Neural progenitor cell (in vitro differentiated cells): ENCODE results near the gene LDB3. TPM values are rescaled to one million over a fixed set of nuclear protein-coding genes. Genes with fewer than 3 reads are reported as not detected.

ENCODE experiments used
- DNase-seq: peaks from one replicate; pipeline ENCODE4 v3.0.0-alpha.2; 2016; ENCODE audit warnings: low spot score
- H2AFZ ChIP-seq: fragments of 200-600 bp; sonication (generic); replicated peaks from 2 replicates; pipeline ENCODE4 v1.6.1; 2016; ENCODE audit warnings: antibody characterized with exemption
- H3F3A ChIP-seq: fragments of 200-600 bp; sonication (generic); 2 replicates; pipeline ENCODE4 v1.6.1; 2016; ENCODE audit warnings: antibody characterized with exemption, low read depth
- H3K27ac ChIP-seq: fragments of 200-600 bp; sonication (generic); 2 replicates; pipeline ENCODE4 v1.5.1; 2016; ENCODE audit warnings: mild to moderate bottlenecking
- H3K27me3 ChIP-seq: fragments of 200-600 bp; sonication (generic); 2 replicates; pipeline ENCODE4 v1.6.1; 2016; ENCODE audit warnings: mild to moderate bottlenecking, moderate library complexity
- H3K36me3 ChIP-seq: fragments of 200-600 bp; sonication (generic); 2 replicates; pipeline ENCODE4 v1.5.1; 2016
- H3K4me1 ChIP-seq: fragments of 200-600 bp; sonication (generic); 2 replicates; pipeline ENCODE4 v1.6.1; 2016; ENCODE audit warnings: mixed run types
- H3K4me2 ChIP-seq: fragments of 200-600 bp; sonication (generic); 2 replicates; pipeline ENCODE4 v1.6.1; 2016
- H3K4me3 ChIP-seq: fragments of 200-600 bp; sonication (generic); 2 replicates; pipeline ENCODE4 v1.5.1; 2016
- H3K79me2 ChIP-seq: fragments of 200-600 bp; sonication (generic); 2 replicates; pipeline ENCODE4 v1.6.1; 2016; ENCODE audit warnings: low read depth
- H3K9ac ChIP-seq: fragments of 200-600 bp; sonication (generic); 2 replicates; pipeline ENCODE4 v1.6.1; 2016
- H3K9me3 ChIP-seq: fragments of 200-600 bp; sonication (generic); 2 replicates; pipeline ENCODE4 v1.5.1; 2016; ENCODE audit warnings: low read depth
- H4K20me1 ChIP-seq: fragments of 200-600 bp; sonication (generic); 2 replicates; pipeline ENCODE4 v1.6.1; 2016; ENCODE audit warnings: low read depth
- H3K27ac Mint-ChIP-seq: 3 replicates; pipeline ENCODE4 v1.8.0; 2021; ENCODE audit warnings: mixed read lengths
- H3K27me3 Mint-ChIP-seq: 2 replicates; pipeline ENCODE4 v1.8.0; 2022; ENCODE audit warnings: low read depth, mild to moderate bottlenecking, inconsistent platforms, moderate library complexity, mixed read lengths; ENCODE audit not compliant: insufficient read depth
- H3K36me3 Mint-ChIP-seq: 3 replicates; pipeline ENCODE4 v1.8.0; 2021; ENCODE audit warnings: mixed read lengths
- H3K4me1 Mint-ChIP-seq: 3 replicates; pipeline ENCODE4 v1.8.0; 2021; ENCODE audit warnings: mixed read lengths
- H3K4me3 Mint-ChIP-seq: 3 replicates; pipeline ENCODE4 v1.8.0; 2021; ENCODE audit warnings: mild to moderate bottlenecking, moderate library complexity, mixed read lengths
- H3K9me3 Mint-ChIP-seq: 3 replicates; pipeline ENCODE4 v1.8.0; 2020; ENCODE audit warnings: mixed read lengths
- EZH2 ChIP-seq: fragments of 200-600 bp; sonication (generic); IDR thresholded peaks from 2 replicates; pipeline ENCODE4 v1.6.1; 2017; ENCODE audit warnings: antibody characterized with exemption, mild to moderate bottlenecking, moderate library complexity
- EZH2phosphoT487 ChIP-seq: fragments of 200-600 bp; sonication (generic); IDR thresholded peaks from 2 replicates; pipeline ENCODE4 v1.6.1; 2017; ENCODE audit warnings: antibody characterized with exemption
- total RNA-seq: library from RNA; depleted of rRNA; stranded (reverse); fragments of >200 nt; gene quantifications from 2 replicates; pipeline ENCODE4 v1.2.3, GENCODE V29; 2015; ENCODE audit warnings: low replicate concordance
- TF ChIP-seq, protein P1 (sequence below): fragments of 200-600 bp; sonication (generic); IDR thresholded peaks from 2 replicates; pipeline ENCODE4 v1.5.1; 2017; ENCODE audit warnings: antibody characterized with exemption, mild to moderate bottlenecking

LDB3 gene
- total RNA-seq, 1 donor from 2014 or later, result not detected

DNA sequence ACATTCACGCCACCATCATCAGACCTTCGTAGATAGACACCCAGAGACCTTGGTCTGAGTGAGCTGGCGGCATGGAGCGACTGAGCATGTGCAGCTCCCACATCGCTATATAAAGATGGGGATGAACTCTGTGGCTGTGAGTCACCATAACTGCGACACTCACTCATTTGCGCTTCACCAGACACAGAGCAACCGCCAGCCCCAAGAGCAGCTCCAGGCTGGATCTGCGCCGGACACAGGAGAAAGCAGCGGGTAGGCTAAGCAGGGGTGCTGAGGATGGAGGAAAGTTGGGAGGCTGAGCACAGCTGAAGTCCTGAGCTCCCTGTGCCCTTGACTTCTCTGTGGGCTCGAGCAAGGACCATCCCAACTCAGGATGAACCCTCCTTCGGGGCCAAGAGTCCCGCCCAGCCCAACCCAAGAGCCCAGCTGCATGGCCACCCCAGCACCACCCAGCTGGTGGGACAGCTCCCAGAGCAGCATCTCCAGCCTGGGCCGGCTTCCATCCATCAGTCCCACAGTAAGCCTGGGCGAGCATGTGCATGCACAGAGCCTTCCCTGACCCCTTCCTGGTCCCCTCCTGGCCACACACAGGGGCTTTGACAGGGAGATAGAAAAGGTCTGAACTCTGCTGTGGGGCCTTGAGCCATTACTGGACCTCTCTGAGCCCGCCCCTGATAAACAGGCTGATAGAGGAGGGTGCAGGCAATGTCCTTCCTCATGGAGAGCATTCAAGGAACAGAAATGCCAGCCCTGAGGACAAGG is 13.7 kb upstream of the LDB3 start, which contains the start of gene OPN4:
Gene OPN4 (plus strand): TSS at position 137 of the 762 bp plus-strand sequence. CDS start 237 bp downstream, at position 374.
- no peak within 1 kb of the TSS for H3K27ac ChIP-seq
- TF ChIP-seq, protein P1, sequence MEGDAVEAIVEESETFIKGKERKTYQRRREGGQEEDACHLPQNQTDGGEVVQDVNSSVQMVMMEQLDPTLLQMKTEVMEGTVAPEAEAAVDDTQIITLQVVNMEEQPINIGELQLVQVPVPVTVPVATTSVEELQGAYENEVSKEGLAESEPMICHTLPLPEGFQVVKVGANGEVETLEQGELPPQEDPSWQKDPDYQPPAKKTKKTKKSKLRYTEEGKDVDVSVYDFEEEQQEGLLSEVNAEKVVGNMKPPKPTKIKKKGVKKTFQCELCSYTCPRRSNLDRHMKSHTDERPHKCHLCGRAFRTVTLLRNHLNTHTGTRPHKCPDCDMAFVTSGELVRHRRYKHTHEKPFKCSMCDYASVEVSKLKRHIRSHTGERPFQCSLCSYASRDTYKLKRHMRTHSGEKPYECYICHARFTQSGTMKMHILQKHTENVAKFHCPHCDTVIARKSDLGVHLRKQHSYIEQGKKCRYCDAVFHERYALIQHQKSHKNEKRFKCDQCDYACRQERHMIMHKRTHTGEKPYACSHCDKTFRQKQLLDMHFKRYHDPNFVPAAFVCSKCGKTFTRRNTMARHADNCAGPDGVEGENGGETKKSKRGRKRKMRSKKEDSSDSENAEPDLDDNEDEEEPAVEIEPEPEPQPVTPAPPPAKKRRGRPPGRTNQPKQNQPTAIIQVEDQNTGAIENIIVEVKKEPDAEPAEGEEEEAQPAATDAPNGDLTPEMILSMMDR, result no peak
- no peak for TF ChIP-seq EZH2
- no peak for TF ChIP-seq EZH2phosphoT487
- H3K36me3 Mint-ChIP-seq, result no peaks in the 10 kb centered on the region
- H3F3A ChIP-seq, result no peaks in the 10 kb centered on the region
- DNase-seq, result no peak
- peaks cover 6% of the 10 kb centered on the region for H3K4me1 Mint-ChIP-seq
- H3K79me2 ChIP-seq, result no peaks in the 10 kb centered on the region
- H3K9ac ChIP-seq, result no peak within 1 kb of the TSS
- no peaks in the 10 kb centered on the region for H4K20me1 ChIP-seq
- no peaks in the 10 kb centered on the region for H3K9me3 ChIP-seq
- peaks cover 10% of the 10 kb centered on the region for H3K4me1 ChIP-seq
- H3K27ac Mint-ChIP-seq, result no peak within 1 kb of the TSS
- no peak within 1 kb of the TSS for H3K4me3 Mint-ChIP-seq
- H2AFZ ChIP-seq, result no peak within 1 kb of the TSS
- H3K27me3 ChIP-seq, result no peaks in the 10 kb centered on the region
- H3K4me3 ChIP-seq, result no peak within 1 kb of the TSS
- peaks cover 11% of the 10 kb centered on the region for H3K27me3 Mint-ChIP-seq
- no peak within 1 kb of the TSS for H3K4me2 ChIP-seq
- no peaks in the 10 kb centered on the region for H3K36me3 ChIP-seq
- H3K9me3 Mint-ChIP-seq, result peaks cover 4% of the 10 kb centered on the region

DNA sequence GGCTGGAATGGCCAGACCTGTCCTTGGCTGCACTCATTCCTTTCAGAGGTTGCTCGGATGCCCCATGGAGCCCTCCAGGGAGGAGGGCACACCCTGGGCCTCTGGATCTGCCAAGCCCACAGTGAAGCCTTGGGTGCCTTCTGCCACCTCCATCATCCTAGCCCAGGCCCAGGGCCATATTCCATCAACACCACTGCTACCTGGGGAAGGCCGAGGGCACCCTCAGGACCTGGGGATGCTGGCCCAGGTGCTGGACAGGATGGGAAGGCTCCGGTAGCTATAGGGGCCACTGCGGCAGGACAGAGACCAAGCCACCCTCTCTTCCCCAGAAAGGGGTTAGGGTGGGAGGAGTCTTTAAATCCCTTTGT is 13.2 kb upstream of the LDB3 start:
- H3K4me1 ChIP-seq, result peaks cover 10% of the 10 kb centered on the region
- no peaks in the 10 kb centered on the region for H3K27me3 ChIP-seq
- Mint-ChIP-seq H3K36me3 (no peaks in the 10 kb centered on the region), H3K27me3 (peaks cover 11% of the 10 kb centered on the region), H3K27ac (no peak overlapping the region), H3K4me1 (peaks cover 6% of the 10 kb centered on the region), H3K4me3 (no peak overlapping the region), H3K9me3 (peaks cover 4% of the 10 kb centered on the region)
- H3K4me2 ChIP-seq, result no peak overlapping the region
- H2AFZ ChIP-seq, result no peak overlapping the region
- no peaks in the 10 kb centered on the region for H3K79me2 ChIP-seq
- TF ChIP-seq EZH2phosphoT487, result no peak
- no peak for TF ChIP-seq EZH2
- TF ChIP-seq, protein P1, result no peak
- H3K9me3 ChIP-seq, result no peaks in the 10 kb centered on the region
- H3K4me3 ChIP-seq, result no peak overlapping the region
- H3K36me3 ChIP-seq, result no peaks in the 10 kb centered on the region
- no peak for DNase-seq
- no peak overlapping the region for H3K27ac ChIP-seq
- H3K9ac ChIP-seq, result no peak overlapping the region
- no peaks in the 10 kb centered on the region for H3F3A ChIP-seq
- no peaks in the 10 kb centered on the region for H4K20me1 ChIP-seq

DNA sequence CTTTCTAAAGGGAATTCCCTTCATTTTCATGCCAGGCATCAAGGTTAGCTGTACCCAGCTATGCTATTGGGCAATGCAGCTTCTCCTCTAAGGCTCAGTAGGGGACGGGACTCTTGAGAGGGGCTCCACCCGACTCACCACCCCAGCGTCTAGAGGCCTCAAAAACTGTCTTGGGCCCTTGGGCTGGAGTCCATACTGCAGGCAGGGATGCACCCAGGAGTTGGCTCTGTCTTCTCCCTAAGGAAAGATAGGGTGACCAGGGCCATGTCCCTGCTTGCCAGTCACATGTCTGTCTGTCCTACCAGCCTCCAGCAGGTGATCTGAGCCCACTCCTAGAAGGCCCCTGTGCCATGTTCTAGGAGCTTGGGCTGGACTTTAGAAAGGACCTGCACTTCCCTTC is 12.7 kb upstream of the LDB3 start:
- Histone ChIP-seq H3K79me2 (no peaks in the 10 kb centered on the region), H3K27me3 (no peaks in the 10 kb centered on the region), H3F3A (no peaks in the 10 kb centered on the region), H3K4me2 (no peak overlapping the region), H3K36me3 (no peaks in the 10 kb centered on the region), H3K4me1 (peaks cover 10% of the 10 kb centered on the region), H2AFZ (no peak overlapping the region), H3K27ac (no peak overlapping the region), H3K4me3 (no peak overlapping the region), H3K9ac (no peak overlapping the region), H3K9me3 (no peaks in the 10 kb centered on the region), H4K20me1 (no peaks in the 10 kb centered on the region)
- Mint-ChIP-seq H3K9me3 (peaks cover 4% of the 10 kb centered on the region), H3K36me3 (no peaks in the 10 kb centered on the region), H3K4me1 (peaks cover 6% of the 10 kb centered on the region), H3K4me3 (no peak overlapping the region), H3K27ac (no peak overlapping the region), H3K27me3 (peaks cover 8% of the 10 kb centered on the region)
- DNase-seq, result no peak
- no peak for TF ChIP-seq EZH2
- no peak for TF ChIP-seq EZH2phosphoT487
- TF ChIP-seq, protein P1, result no peak
